CD1c-positive myeloid dendritic cell (primary cell): ENCODE measurements around the gene RBKS.

Experiments used
- DNase-seq: peaks from one replicate; pipeline ENCODE4 v3.0.0-alpha.2; 2016; ENCODE audit errors: extremely low spot score

The RBKS gene

GRCh38 chr2:27798948-27799645 is 91.1 kb downstream of the RBKS start:
- peak; percentile 62 for DNase-seq

GRCh38 chr2:27798486-27798885 is 91.7 kb downstream of the RBKS start:
- DNase-seq = peak; percentile 78

- peak; percentile 61 for DNase-seq
Observed at GRCh38 chr2:27797841-27798240, 92.3 kb downstream of the RBKS start.

GRCh38 chr2:27796791-27797765 is 93.1 kb downstream of the RBKS start:
- DNase-seq = peak; percentile 57

GRCh38 chr2:27795868-27796277 is 94.3 kb downstream of the RBKS start:
- no peak for DNase-seq

- DNase-seq = no peak
Observed at GRCh38 chr2:27795093-27795834, 94.9 kb downstream of the RBKS start.

- DNase-seq = no peak
Observed at GRCh38 chr2:27792759-27793158, 97.4 kb downstream of the RBKS start.

GRCh38 chr2:27790796-27791195 is 99.4 kb downstream of the RBKS start:
- DNase-seq = no peak

- no peak for DNase-seq
Observed at GRCh38 chr2:27782701-27783100, 107.5 kb downstream of the RBKS start.

- DNase-seq = no peak
Observed at GRCh38 chr2:27781496-27781895, 108.7 kb downstream of the RBKS start.

- DNase-seq = no peak
Observed at GRCh38 chr2:27779417-27780055, 110.7 kb downstream of the RBKS start.

- DNase-seq = no peak
Observed at GRCh38 chr2:27776696-27777095, 113.5 kb downstream of the RBKS start.

GRCh38 chr2:27776097-27776496 is 114.1 kb downstream of the RBKS start:
- DNase-seq = no peak

- DNase-seq = no peak
Observed at GRCh38 chr2:27773959-27774358, 116.2 kb downstream of the RBKS start.

- peak; percentile 11 for DNase-seq
Observed at GRCh38 chr2:27772804-27773203, 117.4 kb downstream of the RBKS start.

GRCh38 chr2:27771548-27772335 is 118.4 kb downstream of the RBKS start, which contains the start of gene MRPL33:
Gene MRPL33 (plus strand): TSS chr2:27771719. CDS start chr2:27771778, 59 bp downstream.
- peak; percentile 93 for DNase-seq

GRCh38 chr2:27771202-27771547 is 119.0 kb downstream of the RBKS start:
- DNase-seq = no peak

GRCh38 chr2:27766287-27766661 is 123.9 kb downstream of the RBKS start:
- no peak for DNase-seq

- DNase-seq = peak; percentile 34
Observed at GRCh38 chr2:27765621-27766286, 124.4 kb downstream of the RBKS start.

GRCh38 chr2:27764526-27764925 is 125.7 kb downstream of the RBKS start:
- DNase-seq = peak; percentile 79
